Right cardiac atrium (tissue), 5 donors: ENCODE results near the gene KCNK4. TPM values are rescaled to one million over a fixed set of nuclear protein-coding genes. Genes with fewer than 3 reads are reported as not detected.
"Not testable (repeated sequence)": the region's sequence is repeated elsewhere in the genome, so short reads cannot be mapped to it uniquely, and the experiment has no call there.

Experiments
- ATAC-seq, 2 donors: fragments of 200-7000 bp; cut with Tn5 transposase; one replicate each; pipeline versions ENCODE4 v1.8.0 to v1.9.1; 2020; ENCODE audit warnings: moderate library complexity in 2 of 2, mild to moderate bottlenecking in 1 of 2
- DNase-seq, 3 donors: peaks; one replicate each; pipeline ENCODE4 v3.0.0-alpha.2; 2020
- H3K27ac ChIP-seq: one replicate; pipeline ENCODE4 v1.5.1; 2013; ENCODE audit warnings: mild to moderate bottlenecking, low read length, control low read depth, moderate library complexity
- H3K27me3 ChIP-seq: one replicate; pipeline ENCODE4 v1.6.1; 2013; ENCODE audit not compliant: control insufficient read depth, insufficient read depth
- H3K4me1 ChIP-seq: one replicate; pipeline ENCODE4 v1.6.1; 2013; ENCODE audit warnings: low read length; ENCODE audit not compliant: control insufficient read depth, insufficient read depth
- H3K4me3 ChIP-seq: one replicate; pipeline ENCODE4 v1.5.1; 2013; ENCODE audit warnings: low read length, control low read depth
- H3K9me3 ChIP-seq: one replicate; pipeline ENCODE4 v1.6.1; 2013; ENCODE audit warnings: low read length; ENCODE audit not compliant: control insufficient read depth
- WGBS: extraction: QIAGEN DNeasy Blood & Tissue Kit; methylation state at CpG from one replicate; pipeline ENCODE4 v1.1.7; 2013; 5-methylcytosine and 5-hydroxymethylcytosine counted together
- intact Hi-C, 4 donors: fragments of 100-400 bp; cut with DNase I; formaldehyde crosslinking; loops; one replicate each; pipeline versions ENCODE4 v1.11.0 to v1.14.0; 2022 to 2023
- polyA plus RNA-seq: library from polyadenylated mRNA; stranded (reverse); fragments of 200-250 nt; gene quantifications from one replicate; pipeline ENCODE4 v1.2.3, GENCODE V29; 2013
- total RNA-seq, 4 donors: library from RNA; stranded (reverse); fragmentation: NEBNext Ultra II Directional; extraction: Animal tissue kit (Norgen Biotek cat#: 25700); gene quantifications; one replicate each; pipeline ENCODE4 v1.2.1, GENCODE V29; 2021
- donor health status: healthy with polysubstance abuse.
- donor health status: DM: no; HTN: yes; CAD: no.
- donor health status: DM: no; HTN: no; CAD: no.
- donor health status: DM: no; HTN: yes; CAD: no; lungs with severe emphysema.
- donor health status: DM: yes; HTN: yes; CAD: no.

The KCNK4 gene
- total and polyA plus RNA-seq, 5 donors, result 0.05 TPM; not detected in 4

- Histone ChIP-seq H3K4me3 (peak within 1 kb of the TSS; percentile 59), H3K27ac (peak within 1 kb of the TSS; percentile 83), H3K9me3 (no peaks in the 10 kb centered on the region), H3K4me1 (peaks cover 10% of the 10 kb centered on the region), H3K27me3 (no peaks in the 10 kb centered on the region)
- under 1% methylated on average over 81 of the region's 81 CpGs for WGBS
- DNase-seq (peak; percentile 100), ATAC-seq (peak; percentile 92 to 93)
- intact Hi-C loops, result no loop called here
Measured at GRCh38 chr11:64305075-64305690, 14.1 kb downstream of the KCNK4 start, which contains the start of gene ESRRA. Gene ESRRA (plus strand): TSS chr11:64305524. CDS start chr11:64307180, 1,656 bp downstream.

- WGBS, result 1% methylated on average over 71 of the region's 71 CpGs
- H3K9me3 ChIP-seq, result no peaks in the 10 kb centered on the region
- peak overlapping the region; percentile 53 for H3K27ac ChIP-seq
- peak overlapping the region; percentile 59 for H3K4me3 ChIP-seq
- H3K27me3 ChIP-seq, result no peaks in the 10 kb centered on the region
- peaks cover 8% of the 10 kb centered on the region for H3K4me1 ChIP-seq
- ATAC-seq, result peak; percentile 25 to 26
- DNase-seq, result peak; percentile 77 to 90 (median 89)
- intact Hi-C loops, result no loop called here
Measured at GRCh38 chr11:64305691-64306562, 14.8 kb downstream of the KCNK4 start.

GRCh38 chr11:64306563-64306875 lies 15.4 kb downstream of the KCNK4 start:
- peak overlapping the region; percentile 59 for H3K4me3 ChIP-seq
- peak overlapping the region; percentile 36 for H3K27ac ChIP-seq
- intact Hi-C loops, result no loop called here
- H3K27me3 ChIP-seq, result no peaks in the 10 kb centered on the region
- H3K9me3 ChIP-seq, result no peaks in the 10 kb centered on the region
- 24% methylated on average over 9 of the region's 9 CpGs for WGBS
- H3K4me1 ChIP-seq, result peaks cover 8% of the 10 kb centered on the region
- ATAC-seq, result no peak
- DNase-seq, result no peak

GRCh38 chr11:64306876-64307622 lies 15.9 kb downstream of the KCNK4 start:
- WGBS, result 75% methylated on average over 15 of the region's 15 CpGs

GRCh38 chr11:64307795-64308194 lies 16.7 kb downstream of the KCNK4 start:
- H3K4me3 ChIP-seq, ATAC-seq, H3K27me3 ChIP-seq, intact Hi-C loops, DNase-seq, H3K9me3 ChIP-seq, H3K4me1 ChIP-seq, H3K27ac ChIP-seq: not testable (repeated sequence)
- WGBS, result 90% methylated on average over 5 of the region's 5 CpGs

More at GRCh38 chr11:64306876-64307622, 15.9 kb downstream of the KCNK4 start:
- Histone ChIP-seq H3K27ac (peak overlapping the region; percentile 36), H3K4me1 (peaks cover 8% of the 10 kb centered on the region), H3K4me3 (peak overlapping the region; percentile 59), H3K9me3 (no peaks in the 10 kb centered on the region), H3K27me3 (no peaks in the 10 kb centered on the region)
- peak in 2 of 3 donors; percentile 43 to 77 for DNase-seq
- intact Hi-C loops, result no loop called here
- ATAC-seq, result no peak

GRCh38 chr11:64312947-64313346 lies 21.8 kb downstream of the KCNK4 start:
- Histone ChIP-seq H3K27ac (no peak overlapping the region), H3K4me1 (no peaks in the 10 kb centered on the region), H3K27me3 (no peaks in the 10 kb centered on the region), H3K4me3 (no peak overlapping the region), H3K9me3 (no peaks in the 10 kb centered on the region)
- intact Hi-C loops, result no loop called here
- DNase-seq (peak in 2 of 3 donors; percentile 33 to 39), ATAC-seq (no peak)
- WGBS, result 88% methylated on average over 10 of the region's 10 CpGs

GRCh38 chr11:64313491-64314145 lies 22.5 kb downstream of the KCNK4 start:
- intact Hi-C loops, result no loop called here
- Histone ChIP-seq H3K27me3 (no peaks in the 10 kb centered on the region), H3K4me3 (no peak overlapping the region), H3K9me3 (no peaks in the 10 kb centered on the region), H3K4me1 (no peaks in the 10 kb centered on the region), H3K27ac (peak overlapping the region; percentile 10)
- DNase-seq (peak; percentile 84 to 92 (median 89)), ATAC-seq (peak; percentile 5 to 19)
- whole genome bisulfite sequencing, result 56% methylated on average over 18 of the region's 18 CpGs

GRCh38 chr11:64314146-64314804 lies 23.2 kb downstream of the KCNK4 start:
- ATAC-seq (no peak), DNase-seq (peak in 1 of 3 donors; percentile 38)
- Histone ChIP-seq H3K4me3 (no peak overlapping the region), H3K27ac (peak overlapping the region; percentile 10), H3K9me3 (no peaks in the 10 kb centered on the region), H3K27me3 (no peaks in the 10 kb centered on the region), H3K4me1 (no peaks in the 10 kb centered on the region)
- intact Hi-C loops, result no loop called here
- 69% methylated on average over 19 of the region's 19 CpGs for WGBS

- DNase-seq (peak in 2 of 3 donors; percentile 60 to 68), ATAC-seq (no peak)
- Histone ChIP-seq H3K4me3 (no peak overlapping the region), H3K27me3 (no peaks in the 10 kb centered on the region), H3K27ac (no peak overlapping the region), H3K9me3 (no peaks in the 10 kb centered on the region), H3K4me1 (no peaks in the 10 kb centered on the region)
- 88% methylated on average over 24 of the region's 24 CpGs for WGBS
- intact Hi-C loops, result no loop called here
Measured at GRCh38 chr11:64314805-64315561, 23.9 kb downstream of the KCNK4 start.
